Fibroblast of skin of left quadriceps (primary cell): ENCODE results near the gene TREH.

Experiments
- DNase-seq, 2 experiments: peaks; one replicate each; pipeline ENCODE4 v3.0.0-alpha.2; 2013; ENCODE audit warnings: low read depth in 2 of 2

The TREH gene

GRCh38 chr11:118610773-118611432 is 68.5 kb downstream of the TREH start:
- DNase-seq, result no peak

- no peak for DNase-seq
Measured at GRCh38 chr11:118610225-118610772, 69.2 kb downstream of the TREH start.

- DNase-seq, result no peak
Measured at GRCh38 chr11:118609380-118610224, 69.8 kb downstream of the TREH start.

- DNase-seq, result no peak
Measured at GRCh38 chr11:118608360-118609227, 70.9 kb downstream of the TREH start.

- no peak for DNase-seq
Measured at GRCh38 chr11:118607401-118608359, 71.8 kb downstream of the TREH start, which contains the start of gene PHLDB1. Gene PHLDB1 (plus strand): TSS chr11:118607615. CDS start chr11:118613837, 6,222 bp downstream.
